Measurements from ENCODE around the gene ITGB2. TPM values are rescaled to one million over a fixed set of nuclear protein-coding genes. Genes with fewer than 3 reads are reported as not detected.

The ITGB2 gene
- total and polyA plus RNA-seq, 8 donors, result 7.7 to 404 (median 11.2) TPM

GRCh38 chr21:44946254-44947041 is 25.7 kb upstream of the ITGB2 start:
- intact Hi-C loops (cut with DNase I), result loop anchor here in 1 of 2 donors (5.0 kb wide), 1 partner anchor 181 kb away; no protein-coding TSS in a partner anchor
- ATAC-seq, result no peak
- DNase-seq, result peak in 1 of 4 donors; percentile 68
- Histone ChIP-seq H3K36me3 (peaks cover 0 to 60% of the 10 kb centered on the region in 2 donors), H3K4me1 (peaks cover 0 to 26% of the 10 kb centered on the region in 2 donors), H3K27me3 (no peaks in the 10 kb centered on the region), H3K27ac (no peak overlapping the region), H3K9me3 (no peaks in the 10 kb centered on the region), H3K4me3 (no peak overlapping the region)
- TF ChIP-seq CTCF (IDR thresholded peaks at IDR 0.05), result no peak

GRCh38 chr21:44944596-44944995 is 23.9 kb upstream of the ITGB2 start:
- no peaks in the 10 kb centered on the region for H3K9me3 ChIP-seq
- peaks cover 4 to 30% of the 10 kb centered on the region in 2 donors for H3K4me1 ChIP-seq
- H3K27me3 ChIP-seq, result no peaks in the 10 kb centered on the region
- DNase-seq (peak in 1 of 4 donors; percentile 53), ATAC-seq (no peak)
- H3K27ac ChIP-seq, result no peak overlapping the region
- TF ChIP-seq CTCF (IDR thresholded peaks at IDR 0.05), result no peak
- peaks cover 0 to 52% of the 10 kb centered on the region in 2 donors for H3K36me3 ChIP-seq
- H3K4me3 ChIP-seq, result no peak overlapping the region
- intact Hi-C loops (cut with DNase I), result no loop called here

GRCh38 chr21:44943686-44944550 is 23.2 kb upstream of the ITGB2 start:
- Histone ChIP-seq H3K9me3 (no peaks in the 10 kb centered on the region), H3K27me3 (no peaks in the 10 kb centered on the region), H3K4me1 (peaks cover 4 to 29% of the 10 kb centered on the region in 2 donors), H3K36me3 (peaks cover 0 to 46% of the 10 kb centered on the region in 2 donors), H3K4me3 (no peak overlapping the region), H3K27ac (no peak overlapping the region)
- peak in 1 of 4 donors; percentile 69 for DNase-seq
- intact Hi-C loops (cut with DNase I), result no loop called here
- no peak for TF ChIP-seq CTCF (IDR thresholded peaks at IDR 0.05)
- no peak for ATAC-seq

- TF ChIP-seq CTCF (IDR thresholded peaks at IDR 0.05), result no peak
- Histone ChIP-seq H3K4me3 (no peak overlapping the region), H3K27me3 (no peaks in the 10 kb centered on the region), H3K4me1 (peaks cover 4 to 31% of the 10 kb centered on the region in 2 donors), H3K9me3 (no peaks in the 10 kb centered on the region), H3K36me3 (peaks cover 0 to 46% of the 10 kb centered on the region in 2 donors), H3K27ac (no peak overlapping the region)
- ATAC-seq (no peak), DNase-seq (no peak)
- intact Hi-C loops (cut with DNase I), result no loop called here
Measured at GRCh38 chr21:44943005-44943685, 22.4 kb upstream of the ITGB2 start.

Measured in left lung (tissue), 10 donors.